SK-N-SH treated with all-trans-retinoic acid at 6 μM for 48 hours (cell line): ENCODE results near the gene ATP6V0D1.

ENCODE experiments used
- ESRRG ChIP-seq: fragments of 250-450 bp; sonication (Bioruptor Pico); IDR thresholded peaks from 2 replicates; pipeline ENCODE4 v1.6.1; 2021; ENCODE audit warnings: mild to moderate bottlenecking
- ZC3H10 ChIP-seq: fragments of 250-450 bp; sonication (Bioruptor Pico); IDR thresholded peaks from 2 replicates; pipeline ENCODE4 v1.5.1; 2021; ENCODE audit warnings: mild to moderate bottlenecking, moderate library complexity
- ZFP3 ChIP-seq: fragments of 250-450 bp; sonication (Bioruptor Pico); IDR thresholded peaks from 2 replicates; pipeline ENCODE4 v1.5.0; 2020; ENCODE audit warnings: mild to moderate bottlenecking, moderate library complexity

- TF ChIP-seq ZC3H10 (CRISPR knock-in tag) (no peak), ZFP3 (CRISPR knock-in tag) (no peak), ESRRG (CRISPR knock-in tag) (no peak)
These were observed 55.4 kb downstream of the ATP6V0D1 start for GRCh38 chr16:67425580-67425979.
